Endodermal cell (in vitro differentiated cells): ENCODE results near the gene DCP2. TPM values are rescaled to one million over a fixed set of nuclear protein-coding genes. Genes with fewer than 3 reads are reported as not detected.

ENCODE experiments used
- DNase-seq: peaks from one replicate; pipeline ENCODE4 v3.0.0-alpha.2; 2017
- H3K27ac ChIP-seq: 2 replicates; pipeline ENCODE4 v1.5.1; 2013; ENCODE audit warnings: mild to moderate bottlenecking, low read depth, low read length, moderate library complexity
- H3K27me3 ChIP-seq: 2 replicates; pipeline ENCODE4 v1.6.1; 2013; ENCODE audit warnings: mild to moderate bottlenecking, low read length, moderate library complexity; ENCODE audit not compliant: insufficient read depth, control insufficient read depth, poor library complexity, severe bottlenecking
- H3K36me3 ChIP-seq: 2 replicates; pipeline ENCODE4 v1.7.0; 2013; ENCODE audit warnings: mild to moderate bottlenecking, low read length, moderate library complexity; ENCODE audit not compliant: control insufficient read depth, insufficient read depth
- H3K4me1 ChIP-seq: one replicate; pipeline ENCODE4 v1.7.0; 2013; ENCODE audit warnings: low read length; ENCODE audit not compliant: control insufficient read depth, insufficient read depth
- H3K4me3 ChIP-seq: 2 replicates; pipeline ENCODE4 v1.5.1; 2013; ENCODE audit warnings: mild to moderate bottlenecking, low read length, moderate library complexity
- H3K9ac ChIP-seq: 2 replicates; pipeline ENCODE4 v1.6.1; 2013; ENCODE audit warnings: mild to moderate bottlenecking, low read length, moderate library complexity; ENCODE audit not compliant: poor library complexity, severe bottlenecking; ENCODE audit errors: extremely low read depth
- H3K9me3 ChIP-seq: 2 replicates; pipeline ENCODE4 v1.6.1; 2013; ENCODE audit warnings: mild to moderate bottlenecking, low read length, moderate library complexity; ENCODE audit not compliant: control insufficient read depth
- H3K27ac Mint-ChIP-seq: 2 replicates; pipeline ENCODE4 v1.8.0; 2020; ENCODE audit warnings: mixed read lengths
- H3K27me3 Mint-ChIP-seq: 2 replicates; pipeline ENCODE4 v1.8.0; 2021; ENCODE audit warnings: mild to moderate bottlenecking, mixed read lengths; ENCODE audit not compliant: insufficient read depth
- H3K36me3 Mint-ChIP-seq: 2 replicates; pipeline ENCODE4 v1.8.0; 2020; ENCODE audit warnings: low read depth, mixed read lengths
- H3K4me1 Mint-ChIP-seq: 2 replicates; pipeline ENCODE4 v1.8.0; 2020; ENCODE audit warnings: mixed read lengths
- H3K4me3 Mint-ChIP-seq: 2 replicates; pipeline ENCODE4 v1.8.0; 2020; ENCODE audit warnings: mild to moderate bottlenecking, moderate library complexity, mixed read lengths
- H3K9me3 Mint-ChIP-seq: 2 replicates; pipeline ENCODE4 v1.8.0; 2020; ENCODE audit warnings: mild to moderate bottlenecking, mixed read lengths
- CTCF ChIP-seq: fragments of 200-600 bp; sonication (generic); conservative IDR thresholded peaks from 2 replicates; pipeline ENCODE4 v1.5.0; 2021; ENCODE audit warnings: antibody characterized with exemption, mild to moderate bottlenecking
- WGBS, 2 experiments: methylation state at CpG; one replicate each; pipeline versions ENCODE4 v1.1.5 to v1.1.7; 2013; ENCODE audit warnings: missing lambda C conversion rate in 2 of 2, mixed read lengths in 1 of 2; ENCODE audit not compliant: insufficient coverage in 1 of 2, insufficient read length in 1 of 2; 5-methylcytosine and 5-hydroxymethylcytosine counted together
- total RNA-seq, 2 donors: library from RNA; stranded (reverse); fragmentation: NEBNext Ultra II Directional in 1 of 2; extraction: Animal tissue kit (Norgen Biotek cat#: 25700) in 1 of 2; gene quantifications; 2 replicates in 1 of 2; 3 replicates in 1 of 2; pipeline ENCODE4 v1.2.1, GENCODE V29; 2021

Gene DCP2
- total RNA-seq, 2 donors from 2014 or later, result 152 to 154 TPM

DNA sequence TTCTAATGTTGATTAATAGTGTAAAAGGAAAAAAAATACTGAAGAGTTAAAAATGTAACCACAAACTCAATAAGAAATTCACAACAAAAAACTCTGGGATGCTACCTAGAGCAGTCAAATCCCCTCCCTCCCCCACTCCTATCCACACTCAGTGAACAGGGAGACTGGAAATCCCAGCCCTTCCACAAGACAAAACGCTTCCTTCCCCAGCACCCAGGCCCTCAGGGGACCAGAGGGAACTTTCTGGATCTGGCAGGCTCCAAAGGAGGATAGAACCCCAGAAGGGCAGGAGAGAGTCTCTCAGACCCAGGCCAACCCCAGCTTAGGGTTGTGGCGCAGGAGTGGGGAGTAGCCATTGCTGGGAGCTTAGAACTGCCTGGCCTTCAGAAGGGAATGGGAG, 55.0 kb downstream of the DCP2 start:
- no peaks in the 10 kb centered on the region for H3K9me3 Mint-ChIP-seq
- no peaks in the 10 kb centered on the region for H3K27me3 Mint-ChIP-seq
- no peak overlapping the region for H3K9ac ChIP-seq
- 93 to 100% methylated on average over 1 to 2 of the region's 2 CpGs for WGBS, 2 experiments
- H3K27ac ChIP-seq, result no peak overlapping the region
- no peak for DNase-seq
- TF ChIP-seq CTCF, result no peak
- peaks cover 81% of the 10 kb centered on the region for H3K36me3 Mint-ChIP-seq
- peaks cover 96% of the 10 kb centered on the region for H3K36me3 ChIP-seq
- peaks cover 2% of the 10 kb centered on the region for H3K4me1 ChIP-seq
- H3K27ac Mint-ChIP-seq, result peak overlapping the region; percentile 87
- H3K4me3 Mint-ChIP-seq, result no peak overlapping the region
- H3K4me3 ChIP-seq, result no peak overlapping the region
- H3K4me1 Mint-ChIP-seq, result peaks cover 21% of the 10 kb centered on the region
- H3K9me3 ChIP-seq, result no peaks in the 10 kb centered on the region
- no peaks in the 10 kb centered on the region for H3K27me3 ChIP-seq

DNA sequence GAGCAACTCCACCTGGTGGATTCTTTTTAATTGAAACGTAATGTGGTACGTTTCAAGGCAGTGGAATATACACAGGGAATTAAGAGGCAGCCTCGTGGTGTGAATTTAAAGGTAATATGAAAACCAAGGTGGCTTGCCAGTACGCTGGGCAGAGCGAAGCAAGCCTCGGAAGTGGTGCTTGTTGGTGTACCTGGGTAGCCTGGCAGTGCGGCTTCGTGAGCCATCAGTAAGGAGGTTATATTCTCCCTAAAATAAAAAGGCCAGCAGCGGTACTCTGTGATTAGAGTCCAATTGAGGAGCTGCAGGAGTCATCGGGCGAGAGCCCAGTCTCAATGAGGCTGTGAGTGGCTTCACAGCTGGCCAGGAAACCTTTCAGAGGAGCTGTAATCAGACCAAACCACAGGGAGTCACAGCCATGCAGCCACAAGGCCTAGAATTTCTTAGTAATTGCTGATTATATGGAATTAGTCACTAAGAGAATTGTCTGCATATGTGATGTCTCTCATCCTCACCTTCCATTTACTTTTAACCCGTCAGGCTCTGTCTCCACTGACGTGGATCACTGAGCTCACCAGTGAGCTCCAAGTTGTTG, 57.7 kb downstream of the DCP2 start:
- no peaks in the 10 kb centered on the region for H3K27me3 Mint-ChIP-seq
- H3K4me1 Mint-ChIP-seq, result peaks cover 24% of the 10 kb centered on the region
- Histone ChIP-seq H3K4me1 (peaks cover 2% of the 10 kb centered on the region), H3K4me3 (no peak overlapping the region), H3K36me3 (peaks cover 96% of the 10 kb centered on the region), H3K9ac (no peak overlapping the region), H3K27ac (no peak overlapping the region), H3K9me3 (no peaks in the 10 kb centered on the region), H3K27me3 (no peaks in the 10 kb centered on the region)
- no peak overlapping the region for H3K4me3 Mint-ChIP-seq
- WGBS, 2 experiments, result 83 to 89% methylated on average over 13 of the region's 13 CpGs
- peaks cover 81% of the 10 kb centered on the region for H3K36me3 Mint-ChIP-seq
- no peaks in the 10 kb centered on the region for H3K9me3 Mint-ChIP-seq
- peak; percentile 87 for DNase-seq
- H3K27ac Mint-ChIP-seq, result peak overlapping the region; percentile 77
- TF ChIP-seq CTCF, result no peak

- H3K9ac ChIP-seq, result no peak overlapping the region
- DNase-seq, result no peak
- no peaks in the 10 kb centered on the region for H3K9me3 Mint-ChIP-seq
- H3K9me3 ChIP-seq, result no peaks in the 10 kb centered on the region
- no peak overlapping the region for H3K4me3 Mint-ChIP-seq
- peaks cover 2% of the 10 kb centered on the region for H3K4me1 ChIP-seq
- TF ChIP-seq CTCF, result no peak
- peaks cover 80% of the 10 kb centered on the region for H3K36me3 Mint-ChIP-seq
- no peak overlapping the region for H3K4me3 ChIP-seq
- H3K27ac Mint-ChIP-seq, result peak overlapping the region; percentile 15
- no peak overlapping the region for H3K27ac ChIP-seq
- peaks cover 24% of the 10 kb centered on the region for H3K4me1 Mint-ChIP-seq
- no peaks in the 10 kb centered on the region for H3K27me3 Mint-ChIP-seq
- peaks cover 95% of the 10 kb centered on the region for H3K36me3 ChIP-seq
- 88 to 100% methylated on average over 1 of the region's 1 CpG for WGBS, 2 experiments
- H3K27me3 ChIP-seq, result no peaks in the 10 kb centered on the region
Observed at GRCh38 chr5:113035096-113035495, 58.5 kb downstream of the DCP2 start.
